GM12872 (cell line): Measurements from ENCODE around the gene PITRM1.
A peak's percentile ranks its signal among the peaks of the same experiment; 100 is the strongest.

Experiments used
- CTCF ChIP-seq: IDR thresholded peaks from 3 replicates; pipeline ENCODE4 v1.5.1; 2011; ENCODE audit warnings: low read depth, mild to moderate bottlenecking, low read length, moderate library complexity; ENCODE audit not compliant: insufficient read depth

PITRM1 gene

DNA sequence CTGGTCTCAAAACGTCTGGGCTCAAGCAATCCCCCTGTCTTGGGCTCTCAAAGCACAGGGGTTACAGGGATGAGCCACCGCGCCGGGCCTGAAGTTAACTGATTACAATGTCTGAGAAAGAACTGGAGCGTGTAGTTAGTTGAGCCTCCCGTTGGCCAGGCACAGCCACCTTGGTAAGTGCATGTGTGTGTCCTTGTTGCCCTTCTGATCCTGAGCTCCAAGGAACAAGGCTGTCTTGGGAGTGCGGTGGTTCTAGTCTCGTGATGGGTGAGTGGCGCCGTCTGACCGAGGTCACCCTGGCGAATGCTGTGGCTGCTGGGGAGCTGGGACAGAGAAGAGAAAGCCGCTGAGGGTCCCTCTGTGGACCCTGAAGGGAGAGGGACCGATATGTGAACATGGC, 50.5 kb downstream of the PITRM1 start:
- TF ChIP-seq CTCF: no peak

GRCh38 chr10:3119796-3120459, 52.7 kb downstream of the PITRM1 start:
- TF ChIP-seq CTCF: peak; percentile 37

DNA sequence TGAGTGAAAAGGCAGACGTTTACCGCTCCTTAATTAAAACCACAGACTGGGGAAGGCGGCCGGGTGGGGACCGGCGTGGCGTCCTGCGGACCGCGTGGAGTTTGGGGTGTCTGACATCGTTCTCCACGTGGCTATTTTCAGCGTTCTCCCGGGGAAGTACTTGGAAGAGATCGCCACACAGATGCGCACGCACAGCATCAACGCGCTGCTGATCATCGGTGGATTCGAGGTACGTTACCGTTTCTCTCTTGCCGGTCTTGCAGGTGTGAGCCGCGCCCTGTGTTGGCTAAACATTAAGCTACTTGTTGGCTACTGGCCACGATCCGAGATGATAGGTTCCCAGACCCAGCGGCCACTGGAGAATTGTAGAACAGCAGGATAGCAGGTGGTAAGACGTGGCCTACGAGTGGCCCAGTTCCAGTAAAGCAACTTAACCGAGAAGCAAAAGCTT, 53.9 kb downstream of the PITRM1 start:
- TF ChIP-seq CTCF: no peak

DNA sequence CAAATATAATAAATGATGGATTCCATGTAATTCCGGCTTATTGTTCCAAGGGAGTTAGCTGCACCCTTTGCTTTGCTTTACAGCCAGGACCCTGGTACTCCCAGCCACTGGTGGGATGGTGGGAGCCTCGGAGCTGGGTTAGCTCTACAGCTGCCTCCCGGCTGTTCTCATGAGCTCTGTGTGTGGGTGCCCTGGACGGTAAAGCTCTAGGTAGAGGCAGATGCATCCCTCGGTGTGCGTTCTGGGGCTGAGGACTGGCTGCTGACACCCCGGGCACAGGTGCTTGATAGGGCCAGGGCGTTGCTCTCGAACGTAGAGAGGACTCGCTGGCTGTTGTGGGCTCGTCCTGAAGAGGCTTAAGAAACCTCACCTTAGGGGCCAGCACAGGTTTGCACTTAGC, 55.1 kb downstream of the PITRM1 start:
- no peak for TF ChIP-seq CTCF

DNA sequence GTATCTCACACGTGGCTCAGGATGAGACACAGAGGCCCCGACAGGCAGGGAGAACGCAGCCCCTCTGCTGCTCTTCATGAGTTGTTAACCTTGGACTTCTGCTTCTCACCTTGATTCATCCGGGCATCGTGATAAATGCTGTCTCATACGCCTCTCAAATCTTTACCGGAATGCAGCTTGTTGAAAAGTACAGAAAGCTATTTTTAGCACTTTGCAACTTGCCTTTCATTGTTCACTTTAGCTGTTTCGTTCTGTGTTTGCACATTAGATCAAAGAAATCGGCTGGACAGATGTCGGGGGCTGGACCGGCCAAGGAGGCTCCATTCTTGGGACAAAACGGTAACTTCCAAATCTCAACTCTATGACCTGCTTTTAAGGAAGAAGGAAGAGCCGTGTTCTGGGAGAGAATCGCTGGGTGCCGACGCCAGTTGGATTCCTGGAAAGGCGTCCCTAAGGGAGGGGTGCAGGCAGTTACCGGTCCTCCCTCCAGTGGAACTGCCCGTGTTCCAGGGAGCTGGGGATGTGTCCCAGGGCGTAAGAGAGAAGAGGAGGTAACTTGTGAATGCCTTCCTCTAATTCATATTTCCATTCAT, 56.0 kb downstream of the PITRM1 start:
- no peak for TF ChIP-seq CTCF

- no peak for TF ChIP-seq CTCF
Observed at GRCh38 chr10:3115685-3116084, 56.9 kb downstream of the PITRM1 start.

DNA sequence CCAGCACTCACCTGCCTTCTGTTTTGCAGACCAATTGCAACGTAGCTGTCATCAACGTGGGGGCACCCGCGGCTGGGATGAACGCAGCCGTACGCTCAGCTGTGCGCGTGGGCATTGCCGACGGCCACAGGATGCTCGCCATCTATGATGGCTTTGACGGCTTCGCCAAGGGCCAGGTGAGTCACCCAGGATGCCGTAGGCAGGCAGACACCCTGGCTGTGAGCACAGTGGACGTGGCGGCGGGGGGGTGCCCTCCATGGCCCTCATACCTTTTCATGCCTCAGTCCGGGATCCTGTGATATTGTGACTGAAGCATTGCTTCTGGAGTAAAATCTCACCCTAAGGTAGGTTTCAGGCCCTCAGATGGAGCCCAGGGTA, 59.2 kb downstream of the PITRM1 start:
- TF ChIP-seq CTCF: no peak
